ENCODE measurements around the gene AMPD1. TPM values are rescaled to one million over a fixed set of nuclear protein-coding genes. Genes with fewer than 3 reads are reported as not detected.

AMPD1 gene
- total and polyA plus RNA-seq, 8 donors = 0.47 TPM; not detected in 7

GRCh38 chr1:114735479-114735878, 40.1 kb upstream of the AMPD1 start:
- H3K27ac ChIP-seq = no peak overlapping the region
- peaks cover 3 to 61% (median 40%) of the 10 kb centered on the region in 3 donors for H3K36me3 ChIP-seq
- DNase-seq (no peak), FAIRE-seq (no peak), ATAC-seq (no peak)
- H3K27me3 ChIP-seq = no peaks in the 10 kb centered on the region
- intact Hi-C loops (cut with DNase I) = no loop called here
- TF ChIP-seq, protein P1, sequence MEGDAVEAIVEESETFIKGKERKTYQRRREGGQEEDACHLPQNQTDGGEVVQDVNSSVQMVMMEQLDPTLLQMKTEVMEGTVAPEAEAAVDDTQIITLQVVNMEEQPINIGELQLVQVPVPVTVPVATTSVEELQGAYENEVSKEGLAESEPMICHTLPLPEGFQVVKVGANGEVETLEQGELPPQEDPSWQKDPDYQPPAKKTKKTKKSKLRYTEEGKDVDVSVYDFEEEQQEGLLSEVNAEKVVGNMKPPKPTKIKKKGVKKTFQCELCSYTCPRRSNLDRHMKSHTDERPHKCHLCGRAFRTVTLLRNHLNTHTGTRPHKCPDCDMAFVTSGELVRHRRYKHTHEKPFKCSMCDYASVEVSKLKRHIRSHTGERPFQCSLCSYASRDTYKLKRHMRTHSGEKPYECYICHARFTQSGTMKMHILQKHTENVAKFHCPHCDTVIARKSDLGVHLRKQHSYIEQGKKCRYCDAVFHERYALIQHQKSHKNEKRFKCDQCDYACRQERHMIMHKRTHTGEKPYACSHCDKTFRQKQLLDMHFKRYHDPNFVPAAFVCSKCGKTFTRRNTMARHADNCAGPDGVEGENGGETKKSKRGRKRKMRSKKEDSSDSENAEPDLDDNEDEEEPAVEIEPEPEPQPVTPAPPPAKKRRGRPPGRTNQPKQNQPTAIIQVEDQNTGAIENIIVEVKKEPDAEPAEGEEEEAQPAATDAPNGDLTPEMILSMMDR (IDR thresholded peaks at IDR 0.05) = no peak
- WGBS, 2 donors = 51 to 63% methylated on average over 1 of the region's 1 CpG
- H3K4me3 ChIP-seq = no peak overlapping the region
- no peaks in the 10 kb centered on the region for H3K9me3 ChIP-seq
- peaks cover 0 to 3% (median 0%) of the 10 kb centered on the region in 3 donors for H3K4me1 ChIP-seq

GRCh38 chr1:114729782-114730181, 34.4 kb upstream of the AMPD1 start:
- no peak overlapping the region for H3K4me3 ChIP-seq
- no peak overlapping the region for H3K27ac ChIP-seq
- ATAC-seq (no peak), FAIRE-seq (no peak), DNase-seq (no peak)
- intact Hi-C loops (cut with DNase I) = no loop called here
- no peaks in the 10 kb centered on the region for H3K27me3 ChIP-seq
- TF ChIP-seq, protein P1 (IDR thresholded peaks at IDR 0.05) = no peak
- no peaks in the 10 kb centered on the region for H3K9me3 ChIP-seq
- no peaks in the 10 kb centered on the region for H3K4me1 ChIP-seq
- H3K36me3 ChIP-seq = peaks cover 18 to 70% (median 43%) of the 10 kb centered on the region in 3 donors
- WGBS, 2 donors = 89 to 90% methylated on average over 1 of the region's 1 CpG

GRCh38 chr1:114728553-114728952, 33.2 kb upstream of the AMPD1 start:
- H3K27me3 ChIP-seq = no peaks in the 10 kb centered on the region
- 86 to 87% methylated on average over 2 of the region's 2 CpGs for WGBS, 2 donors
- DNase-seq (no peak), ATAC-seq (no peak), FAIRE-seq (no peak)
- H3K9me3 ChIP-seq = no peaks in the 10 kb centered on the region
- H3K27ac ChIP-seq = no peak overlapping the region
- peaks cover 15 to 70% (median 38%) of the 10 kb centered on the region in 3 donors for H3K36me3 ChIP-seq
- no peak overlapping the region for H3K4me3 ChIP-seq
- no peaks in the 10 kb centered on the region for H3K4me1 ChIP-seq
- TF ChIP-seq, protein P1 (IDR thresholded peaks at IDR 0.05) = no peak
- intact Hi-C loops (cut with DNase I) = no loop called here

DNA sequence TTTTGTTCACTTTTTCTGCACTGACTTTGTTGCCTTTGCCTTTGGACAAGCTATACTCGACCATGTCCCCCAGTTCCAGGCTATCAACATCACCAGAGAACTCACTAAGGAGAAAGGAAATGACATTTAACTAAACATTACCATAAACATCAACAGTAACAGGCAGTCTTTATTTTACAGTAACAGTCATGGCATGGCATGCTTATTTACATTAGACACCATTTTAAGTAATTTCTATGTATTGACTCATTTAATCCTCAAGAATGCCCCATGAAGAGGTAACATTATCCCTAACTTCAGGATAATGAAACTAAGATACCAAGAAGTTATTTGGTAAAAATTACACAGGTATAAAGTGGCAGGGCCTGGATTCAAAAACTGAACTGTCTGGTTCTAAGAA, 29.9 kb upstream of the AMPD1 start:
- Histone ChIP-seq H3K36me3 (peaks cover 19 to 69% (median 26%) of the 10 kb centered on the region in 3 donors), H3K9me3 (no peaks in the 10 kb centered on the region), H3K4me3 (no peak overlapping the region), H3K27me3 (no peaks in the 10 kb centered on the region), H3K27ac (no peak overlapping the region), H3K4me1 (no peaks in the 10 kb centered on the region)
- WGBS, 2 donors = 67 to 82% methylated on average over 1 of the region's 1 CpG
- intact Hi-C loops (cut with DNase I) = no loop called here
- DNase-seq = no peak
- TF ChIP-seq, protein P1 (IDR thresholded peaks at IDR 0.05) = no peak
- ATAC-seq = no peak
- FAIRE-seq = no peak

DNA sequence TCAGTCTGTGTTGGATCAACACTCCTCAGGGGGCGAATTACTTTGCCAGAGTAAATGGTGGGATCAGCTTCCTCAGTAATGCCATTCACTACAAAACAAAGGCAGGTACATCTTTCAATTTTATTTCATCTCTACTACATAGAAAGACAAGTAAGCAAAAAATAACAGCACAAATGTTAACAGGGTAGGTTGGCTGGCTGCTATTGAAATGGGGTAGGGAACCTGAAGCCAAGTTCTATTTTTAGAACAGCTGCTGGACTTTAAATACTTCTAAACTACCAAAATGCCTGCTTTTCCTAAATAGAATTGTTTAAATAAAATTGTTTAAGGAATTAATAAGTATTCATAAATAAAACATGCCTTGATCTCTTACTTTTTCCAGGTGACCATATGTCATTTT, 28.6 kb upstream of the AMPD1 start:
- Histone ChIP-seq H3K27ac (no peak overlapping the region), H3K4me1 (no peaks in the 10 kb centered on the region), H3K27me3 (no peaks in the 10 kb centered on the region), H3K36me3 (peaks cover 19 to 78% (median 38%) of the 10 kb centered on the region in 3 donors), H3K9me3 (no peaks in the 10 kb centered on the region), H3K4me3 (no peak overlapping the region)
- ATAC-seq (no peak), DNase-seq (no peak), FAIRE-seq (no peak)
- 96 to 97% methylated on average over 1 of the region's 1 CpG for WGBS, 2 donors
- intact Hi-C loops (cut with DNase I) = no loop called here
- TF ChIP-seq, protein P1 (IDR thresholded peaks at IDR 0.05) = no peak
